GM18502 (cell line): Measurements from ENCODE around the gene PIPOX.

Experiments used
- ATAC-seq: cut with Tn5 transposase; IDR thresholded peaks from one replicate; pipeline ENCODE4 v1.9.1; 2021; ENCODE audit warnings: mild to moderate bottlenecking; ENCODE audit not compliant: unreplicated experiment, poor library complexity

PIPOX gene, protein sequence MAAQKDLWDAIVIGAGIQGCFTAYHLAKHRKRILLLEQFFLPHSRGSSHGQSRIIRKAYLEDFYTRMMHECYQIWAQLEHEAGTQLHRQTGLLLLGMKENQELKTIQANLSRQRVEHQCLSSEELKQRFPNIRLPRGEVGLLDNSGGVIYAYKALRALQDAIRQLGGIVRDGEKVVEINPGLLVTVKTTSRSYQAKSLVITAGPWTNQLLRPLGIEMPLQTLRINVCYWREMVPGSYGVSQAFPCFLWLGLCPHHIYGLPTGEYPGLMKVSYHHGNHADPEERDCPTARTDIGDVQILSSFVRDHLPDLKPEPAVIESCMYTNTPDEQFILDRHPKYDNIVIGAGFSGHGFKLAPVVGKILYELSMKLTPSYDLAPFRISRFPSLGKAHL

GRCh38 chr17:29042679-29043538, at the start of gene PIPOX:
TSS of gene PIPOX (plus strand) at chr17:29043141. CDS start at chr17:29043226, 85 bp downstream.
- no peak for ATAC-seq

DNA sequence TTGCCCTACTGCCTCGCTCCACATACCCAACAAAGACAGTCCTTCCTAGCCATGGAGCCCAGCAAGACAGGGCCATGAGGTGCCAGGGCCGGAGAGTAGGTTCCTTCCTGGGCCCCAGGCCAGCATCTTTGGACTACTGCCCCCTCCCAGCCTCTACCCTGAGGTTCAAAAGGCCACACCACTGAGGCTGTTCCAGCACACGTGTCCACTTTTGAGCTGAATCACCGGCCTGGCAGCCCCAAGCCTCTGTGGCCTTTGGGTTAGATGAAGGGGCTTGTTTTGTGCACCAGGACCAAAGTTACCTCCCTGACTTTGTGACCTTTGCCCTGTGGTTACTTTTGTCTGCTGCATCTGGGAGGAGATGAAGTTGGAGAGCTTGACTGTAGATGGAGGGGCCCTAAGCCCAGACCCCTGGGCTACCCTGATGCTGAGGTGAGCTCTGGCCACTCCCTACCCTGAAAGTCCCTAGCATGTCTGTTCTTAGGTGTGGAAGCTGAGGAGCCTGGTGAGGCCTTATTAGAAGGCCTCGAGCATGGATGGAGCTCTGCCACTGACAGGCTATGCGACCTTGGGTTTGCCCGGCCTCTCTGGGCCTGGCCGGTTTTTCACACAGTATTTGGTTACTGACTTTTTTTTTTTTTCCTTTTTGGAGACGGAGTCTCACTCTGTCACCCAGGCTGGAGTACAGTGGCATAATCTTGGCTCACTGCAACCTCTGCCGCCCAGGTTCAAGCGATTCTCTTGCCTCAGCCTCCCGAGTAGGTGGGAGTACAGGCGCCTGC, 49.1 kb upstream of the PIPOX start:
- no peak for ATAC-seq

- no peak for ATAC-seq
Measured at GRCh38 chr17:28996554-28997096, 46.3 kb upstream of the PIPOX start.

DNA sequence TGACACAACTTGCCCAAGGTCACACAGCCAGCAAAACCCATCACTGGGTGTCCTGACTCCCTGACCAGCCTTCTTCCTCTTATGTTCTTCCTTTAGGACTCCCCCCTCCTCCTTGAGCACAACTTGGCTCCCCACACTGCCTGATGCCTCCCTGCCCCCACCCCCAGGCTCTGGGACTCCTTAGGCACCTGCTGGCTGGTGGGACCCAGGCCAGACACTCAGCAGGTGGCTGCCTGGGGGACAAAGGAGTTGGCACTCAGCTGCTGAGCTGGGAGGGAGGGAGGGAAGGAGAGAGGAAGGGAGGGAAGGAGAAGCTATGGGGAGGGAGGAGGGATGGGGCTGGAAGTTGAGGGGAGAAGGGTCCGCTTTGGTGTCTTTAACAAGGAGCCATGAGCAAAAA, 45.1 kb upstream of the PIPOX start:
- ATAC-seq, result no peak

- ATAC-seq, result no peak
Measured at GRCh38 chr17:28999206-28999605, 43.7 kb upstream of the PIPOX start.

- no peak for ATAC-seq
Measured at GRCh38 chr17:29000973-29001372, 42.0 kb upstream of the PIPOX start.

- ATAC-seq, result no peak
Measured at GRCh38 chr17:29002811-29003210, 40.1 kb upstream of the PIPOX start.

DNA sequence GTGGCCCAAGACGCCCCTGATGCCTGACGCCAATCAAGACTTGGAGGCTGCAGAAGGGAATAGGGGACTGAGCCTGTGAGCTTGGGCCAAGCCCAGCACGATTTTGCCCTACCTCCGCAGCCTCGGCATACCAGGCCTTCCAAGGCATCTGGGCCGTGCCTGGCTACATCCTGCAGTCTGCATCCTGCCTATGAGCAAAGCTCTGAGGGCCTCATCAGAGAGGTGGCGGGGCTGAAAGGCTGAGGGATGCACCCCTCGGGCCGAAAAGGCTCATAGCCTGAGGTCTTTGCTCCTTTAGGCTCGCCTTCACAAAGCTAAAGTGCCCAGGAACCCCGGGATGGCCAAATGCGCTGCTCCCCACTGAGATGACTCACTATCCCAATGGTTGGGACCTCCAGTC, 39.7 kb upstream of the PIPOX start:
- ATAC-seq, result no peak

DNA sequence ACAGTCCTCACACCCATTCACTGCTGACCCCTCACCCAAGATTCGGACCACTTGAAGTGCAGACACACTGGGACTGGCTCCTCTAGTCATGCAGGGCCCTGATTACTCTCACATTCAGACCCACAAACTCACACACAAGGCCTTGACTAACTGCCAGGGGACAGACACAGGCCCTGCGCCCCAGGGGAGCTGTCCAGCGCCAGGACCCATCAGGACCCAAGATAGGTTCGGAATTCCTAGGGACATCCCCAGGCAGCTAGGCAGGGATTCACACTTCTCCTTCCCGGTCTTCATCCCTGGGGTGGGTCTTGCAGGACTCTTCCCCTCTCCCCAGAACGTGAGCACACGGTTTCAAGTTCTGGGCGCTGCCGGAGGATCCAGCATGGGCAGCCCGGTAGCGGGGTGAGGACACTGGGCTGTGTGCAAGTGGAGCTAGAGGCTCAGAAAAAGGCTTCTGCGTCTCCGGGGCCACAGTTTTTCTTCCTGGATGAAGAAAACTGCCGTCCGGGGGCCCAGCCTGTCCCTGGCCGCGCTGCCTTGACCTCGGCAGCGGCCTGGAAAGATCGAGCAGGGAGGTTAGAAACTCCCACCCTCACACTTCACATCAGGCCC, 38.8 kb upstream of the PIPOX start:
- ATAC-seq, result no peak

DNA sequence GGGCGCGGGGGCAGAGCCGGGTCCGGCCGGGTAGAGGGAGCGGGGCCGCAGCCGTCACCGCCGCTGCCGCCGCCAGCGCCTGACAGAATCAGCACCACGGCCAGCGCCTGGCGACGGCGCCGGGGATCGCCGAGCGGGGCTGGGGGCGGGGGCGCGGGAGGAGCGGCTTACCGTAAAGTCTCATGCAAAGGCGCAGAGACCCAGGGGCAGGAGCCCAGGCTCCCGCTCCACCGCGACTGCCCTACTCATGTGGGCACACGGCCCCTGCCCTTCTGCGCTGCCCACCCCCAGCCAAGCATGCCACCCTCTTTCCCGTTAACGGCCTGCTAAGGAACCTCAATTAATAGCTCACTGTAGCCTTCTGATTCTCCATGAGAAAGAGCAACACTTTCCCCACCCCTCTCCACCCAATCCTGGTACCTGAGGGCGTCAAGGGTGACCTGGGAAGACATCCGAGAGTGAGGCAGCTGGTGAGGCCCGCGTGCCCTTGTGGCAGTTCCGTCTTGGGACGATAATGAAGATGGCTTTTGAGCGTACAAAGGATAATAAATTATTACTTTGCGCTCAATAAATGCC, 36.9 kb upstream of the PIPOX start, which contains the start of gene SEZ6:
Gene SEZ6, minus strand, starts transcription at position 98 of the 576 bp plus-strand sequence. CDS start 164 bp downstream, outside the sequence.
- no peak for ATAC-seq

DNA sequence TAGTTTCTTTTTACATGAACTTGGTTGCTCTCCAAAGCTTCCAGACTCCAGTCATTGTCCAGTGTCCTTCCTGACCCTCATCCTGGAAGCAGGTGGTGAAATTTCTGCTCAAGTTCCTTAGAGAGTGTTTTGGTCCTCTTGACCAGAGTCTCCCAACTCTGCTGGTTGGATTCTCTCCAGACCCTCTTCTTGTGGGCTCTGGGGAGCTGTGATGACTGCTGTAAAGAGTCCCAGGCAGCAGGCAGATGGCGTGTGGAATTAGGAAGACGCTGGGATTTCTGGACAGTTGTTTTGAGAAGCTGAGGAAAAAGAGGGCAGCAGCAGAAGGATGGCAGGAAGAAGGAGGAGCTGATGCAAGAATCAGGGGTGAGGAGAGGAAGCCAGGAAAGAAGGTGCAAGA, 35.5 kb upstream of the PIPOX start:
- ATAC-seq, result no peak

DNA sequence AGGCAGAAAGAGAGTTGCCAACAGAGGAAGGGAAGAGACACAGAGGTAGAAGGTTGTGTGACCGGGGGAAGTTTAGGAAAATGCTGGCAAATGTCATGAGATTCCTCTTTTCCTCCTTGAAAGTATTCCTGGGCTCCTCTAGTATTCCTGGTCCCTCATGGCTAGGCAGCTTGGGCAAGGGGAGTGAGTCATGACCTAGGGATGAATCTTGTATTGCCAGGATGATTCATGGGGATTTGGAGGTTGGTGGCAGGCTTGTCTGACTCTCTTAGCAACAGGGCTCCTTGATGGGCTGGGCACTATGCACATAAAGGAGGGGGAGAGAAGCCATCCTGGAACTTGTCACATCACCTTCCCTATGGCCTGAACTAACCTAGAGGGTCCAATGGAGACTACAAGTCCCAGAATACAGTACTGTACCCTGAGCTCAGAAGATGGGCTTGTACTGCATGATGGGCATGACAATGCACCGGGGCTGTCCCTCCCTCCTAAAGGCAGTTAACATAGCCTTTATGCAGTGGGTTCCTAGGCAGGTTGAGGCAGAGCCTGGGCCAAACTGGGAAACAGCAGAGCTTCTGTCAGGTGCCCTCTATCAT, 35.0 kb upstream of the PIPOX start:
- no peak for ATAC-seq

DNA sequence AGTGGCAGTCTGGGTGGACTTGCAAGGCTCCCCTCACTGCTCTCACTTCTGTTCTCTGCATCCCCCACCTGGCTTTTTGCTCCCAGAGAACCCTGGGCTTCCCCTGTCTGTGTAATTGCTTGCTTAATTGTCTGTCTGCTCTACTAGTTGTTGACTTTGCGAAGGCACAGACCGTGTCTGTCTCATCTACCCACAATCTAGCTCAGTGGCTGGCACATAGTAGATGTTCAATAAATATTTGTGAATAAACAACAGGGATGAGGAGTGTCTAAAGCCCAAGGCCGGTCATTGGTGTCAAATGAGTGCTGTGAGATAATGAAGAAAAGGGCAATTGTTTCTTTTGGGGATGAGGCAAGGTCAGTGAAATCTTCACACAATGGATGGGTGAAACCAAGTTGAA, 34.4 kb upstream of the PIPOX start:
- no peak for ATAC-seq

DNA sequence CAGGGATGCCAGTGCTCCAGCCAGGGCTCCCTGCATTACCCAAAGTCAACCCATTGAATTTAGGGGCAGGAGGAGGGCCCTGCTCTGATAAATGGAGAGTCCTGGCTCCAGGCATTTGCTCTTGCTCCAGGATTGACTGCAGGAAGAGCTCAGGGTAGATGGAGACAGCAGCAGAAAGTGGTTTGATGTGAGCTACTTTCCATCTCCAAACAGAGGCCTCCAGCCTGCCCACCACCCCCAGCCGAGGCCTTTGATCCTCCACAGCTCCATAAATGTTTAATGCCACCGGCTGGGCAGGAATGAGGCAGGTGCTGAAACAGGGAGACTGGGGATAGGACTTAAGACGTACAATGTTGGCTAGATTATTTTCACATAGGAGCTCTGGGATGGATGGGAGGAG, 32.8 kb upstream of the PIPOX start:
- no peak for ATAC-seq

DNA sequence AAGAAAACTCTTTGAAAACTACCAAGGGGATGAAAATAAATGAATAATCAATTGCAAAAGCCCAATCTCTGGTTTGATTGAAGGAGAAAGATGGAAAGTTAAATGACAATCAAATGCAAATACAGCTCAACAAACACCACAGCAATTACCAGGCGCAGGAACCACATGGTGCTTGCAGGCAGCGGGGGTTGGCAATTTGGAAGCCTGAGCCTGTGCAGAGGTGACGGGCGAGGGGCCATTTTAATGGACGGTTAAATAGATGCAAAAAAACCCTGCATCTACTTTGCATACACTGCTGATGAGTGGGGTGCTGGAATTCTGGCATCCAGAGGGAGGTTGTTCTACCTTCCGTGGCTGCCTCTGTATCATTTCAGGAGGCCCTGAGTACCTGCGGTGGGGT, 32.4 kb upstream of the PIPOX start:
- no peak for ATAC-seq

- ATAC-seq, result no peak
Measured at GRCh38 chr17:29012535-29012934, 30.4 kb upstream of the PIPOX start.

DNA sequence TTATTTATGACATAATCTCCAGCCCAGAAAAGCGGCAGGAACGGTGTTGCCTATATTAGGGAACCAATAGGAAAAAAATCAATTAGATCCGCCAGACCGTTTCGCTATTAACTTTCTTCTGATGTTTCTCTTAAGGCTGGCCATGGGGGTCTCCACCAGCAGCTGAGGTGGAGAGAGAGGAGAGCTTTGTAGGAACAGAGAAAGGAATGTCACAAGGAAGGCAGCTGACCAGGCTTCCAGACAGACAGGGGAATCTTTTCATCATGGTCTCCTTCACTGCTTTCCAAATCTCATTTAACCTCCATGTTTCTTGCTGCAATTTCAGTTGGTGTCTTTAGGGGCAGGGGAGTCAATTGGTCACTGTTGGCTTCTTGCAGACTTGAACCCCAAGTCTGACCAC, 28.2 kb upstream of the PIPOX start:
- no peak for ATAC-seq

DNA sequence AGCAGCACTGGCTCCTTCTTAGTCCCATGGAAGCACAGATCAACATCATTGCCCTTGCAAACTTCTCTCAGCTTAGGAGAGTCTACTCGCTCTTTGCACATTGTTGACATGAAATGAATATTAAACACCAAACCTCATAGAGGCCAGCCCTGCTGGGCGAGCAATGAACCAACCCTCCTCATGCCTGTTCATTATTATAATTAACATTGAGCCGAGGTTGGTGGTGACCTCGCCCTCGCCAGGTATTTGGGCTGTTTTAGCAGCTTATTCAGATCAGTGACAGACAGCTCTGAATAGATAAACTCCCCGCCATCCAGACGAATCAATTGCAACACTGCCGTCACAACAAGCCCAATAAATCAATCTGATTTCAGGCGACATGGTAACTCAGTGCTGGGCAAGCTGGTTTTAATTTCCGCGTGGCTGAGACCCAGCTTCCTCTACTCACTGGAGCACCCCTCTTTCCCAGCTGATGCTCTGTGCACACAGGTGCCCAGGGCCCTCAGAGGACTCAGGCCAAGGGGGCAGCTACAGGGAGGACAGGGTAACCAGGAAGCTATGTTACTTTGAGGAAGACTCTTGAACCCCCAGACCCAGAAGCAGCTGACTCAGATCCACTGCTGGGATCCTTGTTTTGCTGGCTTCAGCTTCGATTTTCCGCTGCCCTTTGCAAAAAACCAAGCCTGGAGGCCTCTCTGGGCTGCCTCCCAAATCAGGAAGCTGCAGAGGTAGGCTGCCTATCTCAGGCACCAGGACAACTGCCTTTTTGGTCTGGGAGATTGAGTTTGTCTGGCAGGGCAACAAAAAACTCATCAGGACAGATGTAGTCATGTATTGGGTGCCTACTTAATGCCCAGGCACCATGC, 26.4 kb upstream of the PIPOX start:
- no peak for ATAC-seq
